ENCODE results near the gene TM9SF1.

Gene TM9SF1

GRCh38 chr14:24197056-24197450, 1.8 kb upstream of the TM9SF1 start:
- no peak for DNase-seq (ENCODE audit: low read depth)

DNA sequence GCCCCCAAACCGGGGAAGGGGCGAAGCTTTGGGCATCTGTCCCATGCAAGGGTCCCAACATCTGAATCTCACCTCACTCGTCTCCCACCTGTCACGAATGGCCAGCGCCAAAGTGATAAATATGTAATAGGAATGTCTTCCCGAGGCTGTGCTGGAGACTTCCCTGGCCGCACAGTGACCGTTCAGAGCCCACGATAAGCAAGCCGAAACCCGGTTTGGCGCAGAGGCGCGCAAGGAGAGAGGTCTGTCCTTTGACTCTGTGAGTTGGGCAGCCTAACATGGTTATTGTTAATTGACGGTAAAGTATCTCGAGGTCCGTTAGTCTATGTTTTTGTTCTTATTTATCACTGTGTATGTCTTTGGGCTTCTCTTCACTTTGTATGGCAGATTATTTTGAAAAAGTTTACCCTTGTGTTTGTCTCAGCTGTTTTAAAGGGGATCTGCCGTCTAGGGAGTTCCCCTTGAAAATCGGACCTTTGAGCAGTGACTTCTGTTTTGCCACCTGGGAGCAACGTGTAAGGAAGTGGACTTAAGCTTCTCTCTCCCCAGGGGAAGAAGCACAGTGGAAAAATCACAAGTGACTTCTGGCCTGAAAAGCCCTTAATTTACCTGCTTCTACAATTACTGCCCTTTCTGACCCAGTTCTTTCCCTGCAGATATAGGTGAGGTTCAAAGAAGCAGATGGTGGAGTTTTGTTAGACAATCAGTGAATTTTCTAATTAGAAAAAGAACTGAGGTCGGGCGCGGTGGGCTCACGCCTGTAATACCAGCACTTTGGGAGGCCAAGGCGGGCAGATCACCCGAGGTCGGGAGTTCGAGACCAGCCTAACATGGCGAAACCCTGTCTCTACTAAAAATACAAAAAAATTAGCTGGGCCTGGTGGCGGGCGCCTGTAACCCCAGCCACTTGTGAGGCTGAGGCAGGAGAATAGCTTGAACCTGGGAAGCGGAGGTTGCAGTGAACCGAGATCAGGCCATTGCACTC, 1.1 kb upstream of the TM9SF1 start:
- no peak for DNase-seq (ENCODE audit: low read depth)

- DNase-seq (ENCODE audit: low read depth), result no peak
These were observed 412 bp downstream of the TM9SF1 start for GRCh38 chr14:24194873-24195185.

GRCh38 chr14:24194186-24194872, 912 bp downstream of the TM9SF1 start:
- no peak for DNase-seq (ENCODE audit: low read depth)

GRCh38 chr14:24192933-24193332, 2.3 kb downstream of the TM9SF1 start:
- DNase-seq (ENCODE audit: low read depth), result no peak

- no peak for DNase-seq (ENCODE audit: low read depth)
These were observed 4.8 kb downstream of the TM9SF1 start for GRCh38 chr14:24190416-24190815.

- no peak for DNase-seq (ENCODE audit: low read depth)
These were observed 5.8 kb downstream of the TM9SF1 start for GRCh38 chr14:24189460-24189859.

- DNase-seq (ENCODE audit: low read depth), result no peak
These were observed 6.2 kb downstream of the TM9SF1 start for GRCh38 chr14:24189059-24189375.

- DNase-seq (ENCODE audit: low read depth), result peak; percentile 79
These were observed 6.8 kb downstream of the TM9SF1 start, which contains the start of gene IPO4 for GRCh38 chr14:24188251-24189058. TSS of gene IPO4 (minus strand) at chr14:24188816. CDS start at chr14:24188787, 29 bp downstream.

DNA sequence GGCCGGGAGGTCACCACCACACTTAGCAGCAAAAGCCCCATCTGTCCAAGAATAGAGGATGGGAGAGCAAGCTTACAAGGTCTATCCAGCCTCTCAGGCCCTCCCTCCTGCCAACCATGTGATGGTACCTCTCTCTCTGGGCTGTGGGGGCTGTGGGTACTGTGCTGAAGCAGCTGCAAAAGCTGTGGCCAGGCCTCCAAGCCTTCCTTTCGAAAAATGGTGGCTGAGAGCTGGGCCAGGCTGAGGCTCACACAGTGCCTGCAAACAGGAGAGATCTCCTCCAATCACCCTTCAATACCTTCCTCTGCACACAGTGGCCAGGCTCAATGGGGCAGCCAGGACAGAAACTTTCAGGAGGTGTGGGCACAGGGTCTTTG, 7.7 kb downstream of the TM9SF1 start:
- no peak for DNase-seq (ENCODE audit: low read depth)

DNA sequence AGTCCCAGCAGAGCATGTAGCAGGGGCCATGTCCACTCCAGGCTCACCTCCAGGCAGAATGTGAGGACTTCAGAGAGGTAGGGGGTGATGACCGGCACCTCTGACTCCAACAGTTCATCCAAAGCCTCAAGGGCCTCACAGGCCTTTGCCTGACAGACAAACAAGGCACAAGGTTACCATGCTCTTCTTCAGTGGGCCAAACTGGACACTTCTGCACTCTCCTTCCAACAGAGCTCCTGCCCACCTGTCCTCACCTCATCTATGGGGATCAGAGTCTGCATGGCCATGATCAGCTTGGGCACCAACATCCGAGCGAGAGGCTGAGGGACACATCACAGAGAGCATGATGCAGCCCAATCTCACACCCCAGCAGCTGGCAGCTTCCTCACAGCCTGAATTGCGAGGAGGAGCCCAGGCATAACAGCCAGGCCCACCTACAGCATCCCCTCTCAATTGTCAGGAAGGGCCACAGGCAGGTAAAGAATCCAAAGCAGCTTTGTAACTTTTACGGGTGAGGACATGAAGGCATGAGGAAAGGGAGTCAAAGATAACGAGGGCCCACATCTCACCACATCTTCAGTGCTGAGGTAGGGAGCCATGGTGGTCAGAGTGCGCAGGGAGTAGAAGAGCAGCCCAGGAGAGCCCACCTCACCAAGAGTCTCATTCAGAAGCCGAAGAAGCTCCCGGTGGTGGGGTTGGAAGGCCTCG, 8.3 kb downstream of the TM9SF1 start:
- DNase-seq (ENCODE audit: low read depth), result no peak

DNA sequence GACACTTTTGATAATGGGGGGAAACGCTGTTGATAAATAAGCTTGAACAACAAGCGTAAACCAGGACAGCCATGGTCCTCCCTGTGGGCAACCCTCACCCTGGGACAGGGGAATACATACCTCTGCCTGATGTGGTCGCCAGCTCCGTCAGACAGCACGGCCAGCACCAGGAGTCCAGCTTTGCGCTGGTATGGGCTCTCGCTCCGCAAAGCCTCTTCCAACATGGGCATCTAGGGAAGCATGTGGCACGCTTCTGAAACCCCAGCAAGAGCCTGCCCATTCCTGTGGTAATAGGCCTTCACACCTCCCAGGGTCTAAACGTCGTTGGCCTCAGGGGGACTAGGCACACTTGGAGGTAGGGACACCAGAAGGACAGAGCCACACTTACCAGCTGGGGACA, 9.5 kb downstream of the TM9SF1 start:
- no peak for DNase-seq (ENCODE audit: low read depth)

DNA sequence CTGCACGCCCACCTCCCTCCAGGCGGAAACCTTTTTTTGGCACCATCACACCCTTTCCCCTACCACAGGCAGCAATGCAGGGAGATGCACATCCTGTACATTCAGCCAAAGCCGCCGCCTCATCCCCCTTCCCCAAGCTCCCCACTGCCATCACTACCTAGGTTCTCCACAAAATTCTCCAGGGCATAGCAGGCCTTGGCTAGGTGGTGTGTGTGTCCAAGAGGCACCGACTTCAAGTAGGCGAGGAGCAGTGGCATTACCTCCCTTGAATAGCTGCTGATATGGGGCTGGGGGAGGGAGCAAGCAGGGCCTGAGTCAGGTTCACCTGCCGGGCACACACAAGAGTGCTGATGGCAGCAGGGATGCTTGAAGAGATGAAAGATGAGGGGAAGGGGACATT, 10.2 kb downstream of the TM9SF1 start:
- no peak for DNase-seq (ENCODE audit: low read depth)

DNA sequence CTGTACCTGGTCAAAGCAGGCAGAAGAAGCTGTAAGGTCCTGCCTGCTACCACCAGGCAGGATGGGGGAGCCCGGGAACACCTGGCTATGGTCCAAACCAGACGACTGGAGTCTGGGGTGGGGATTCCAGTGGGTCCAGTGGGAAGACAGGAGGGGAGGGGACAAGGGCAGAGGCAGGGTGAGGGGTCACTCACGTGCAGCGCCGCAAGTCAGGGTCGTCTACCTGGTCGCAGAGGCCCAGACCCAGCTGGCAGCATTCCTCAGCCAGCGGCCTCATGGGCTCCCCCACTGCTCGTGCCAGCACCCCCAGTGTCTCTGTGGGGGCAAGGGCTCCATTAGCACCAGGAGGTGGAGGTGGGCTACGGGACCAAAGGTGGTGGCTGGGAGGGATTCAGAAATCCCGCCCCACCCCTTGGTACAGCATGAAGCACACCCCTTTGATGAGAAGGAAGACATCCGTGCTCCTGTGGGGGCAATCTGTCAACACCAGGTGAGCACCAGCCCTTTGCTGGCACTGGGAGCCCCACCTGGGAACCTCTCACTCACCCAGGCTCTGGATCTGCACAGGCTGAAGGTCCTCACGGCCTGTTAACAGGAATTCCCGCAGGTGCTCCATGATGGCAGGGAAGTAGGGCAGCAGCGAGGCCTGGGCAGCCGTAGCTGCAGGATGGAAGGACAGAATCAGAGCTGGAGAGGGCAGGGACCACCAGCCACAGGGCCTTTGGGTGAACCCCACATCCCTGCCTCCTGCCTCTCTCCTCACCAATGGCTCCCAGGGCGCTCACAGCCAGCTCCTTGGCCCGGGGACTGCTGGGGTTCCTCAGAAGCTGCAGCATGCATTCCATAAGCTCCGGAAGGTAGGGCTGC, 10.9 kb downstream of the TM9SF1 start:
- no peak for DNase-seq (ENCODE audit: low read depth)

GRCh38 chr14:24183014-24183481, 12.2 kb downstream of the TM9SF1 start:
- DNase-seq (ENCODE audit: low read depth), result no peak

DNA sequence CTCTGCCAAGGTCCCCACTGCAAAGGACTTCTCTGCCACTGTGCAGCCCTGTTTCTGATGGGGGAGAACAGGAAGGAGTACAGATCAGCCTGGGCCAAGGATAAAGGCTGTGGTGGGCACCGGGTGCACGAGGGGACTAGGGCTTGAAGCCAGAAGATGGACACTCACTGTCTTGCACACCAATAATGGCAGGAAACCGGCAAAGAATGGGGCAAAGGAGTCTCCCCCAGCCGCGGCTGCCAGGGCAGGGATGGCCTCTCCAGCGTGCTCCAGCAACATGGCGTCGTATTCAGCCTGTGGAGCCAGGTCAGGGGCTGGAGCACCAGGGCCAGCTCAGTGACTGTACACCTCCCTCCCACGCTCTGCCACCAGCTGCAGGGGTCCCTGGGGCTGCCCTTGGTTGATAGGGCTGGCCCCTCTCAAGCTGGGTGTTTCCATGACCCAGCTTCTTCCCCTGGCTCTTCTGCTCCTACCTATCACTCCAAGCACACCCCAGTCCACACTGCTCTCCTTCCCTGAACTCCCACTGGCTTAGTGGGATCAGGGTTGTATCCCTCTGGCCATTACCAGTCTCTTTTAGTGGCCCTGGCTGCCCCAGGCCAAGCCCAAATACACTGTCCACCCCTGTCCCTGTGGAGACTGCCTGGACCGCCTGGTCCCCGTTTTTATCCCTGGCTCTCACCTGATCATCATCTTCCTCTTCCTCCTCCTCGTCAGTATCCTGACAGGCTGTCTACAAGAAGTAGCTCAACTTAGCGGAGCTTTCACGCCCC, 12.9 kb downstream of the TM9SF1 start:
- no peak for DNase-seq (ENCODE audit: low read depth)

DNA sequence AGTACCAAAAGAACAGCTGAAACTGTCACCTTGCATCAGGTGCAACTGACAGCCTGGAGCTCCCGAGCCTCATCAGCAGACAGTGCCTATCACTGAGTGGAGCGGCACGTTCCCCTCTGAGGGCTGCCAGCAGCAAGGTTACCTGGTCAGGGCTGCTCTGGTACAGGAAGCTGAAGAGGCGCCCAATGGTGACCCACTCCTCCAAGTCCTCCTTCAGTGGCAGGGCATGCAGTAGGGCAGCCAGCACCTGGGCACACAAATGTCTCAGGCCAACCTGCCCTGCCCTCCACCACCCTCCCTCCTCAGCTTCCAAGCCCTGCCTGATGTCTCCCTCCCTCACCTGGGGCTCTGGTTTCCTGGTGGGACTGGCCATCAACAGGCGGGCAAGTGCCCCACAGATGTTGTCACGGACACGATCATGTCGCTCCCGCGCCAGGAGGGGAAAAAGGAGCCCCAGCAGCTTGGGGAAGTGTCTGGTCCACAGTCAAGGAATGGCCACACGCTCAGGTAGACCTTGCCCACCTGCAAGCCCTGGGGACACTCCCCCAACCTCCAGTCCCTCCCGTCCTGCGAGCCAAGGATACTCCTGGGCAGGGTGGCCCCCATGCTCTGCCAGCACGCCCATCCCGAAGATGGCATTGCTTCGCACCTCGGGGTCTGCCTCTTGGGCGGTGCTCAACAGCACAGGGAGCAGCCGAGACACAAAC, 13.7 kb downstream of the TM9SF1 start:
- DNase-seq (ENCODE audit: low read depth), result no peak

- DNase-seq (ENCODE audit: low read depth), result no peak
These were observed 15.1 kb downstream of the TM9SF1 start for GRCh38 chr14:24179961-24180796.

Measured in stimulated activated CD8-positive, alpha-beta memory T cell treated with anti-CD3 and anti-CD28 coated beads, Interleukin-15, amount 100 ng/mL, for 24 hours (primary cell).